ENCODE data around the gene TMEM175.
"Not testable (repeated sequence)": the region's sequence is repeated elsewhere in the genome, so short reads cannot be mapped to it uniquely, and the experiment has no call there.

The TMEM175 gene

DNA sequence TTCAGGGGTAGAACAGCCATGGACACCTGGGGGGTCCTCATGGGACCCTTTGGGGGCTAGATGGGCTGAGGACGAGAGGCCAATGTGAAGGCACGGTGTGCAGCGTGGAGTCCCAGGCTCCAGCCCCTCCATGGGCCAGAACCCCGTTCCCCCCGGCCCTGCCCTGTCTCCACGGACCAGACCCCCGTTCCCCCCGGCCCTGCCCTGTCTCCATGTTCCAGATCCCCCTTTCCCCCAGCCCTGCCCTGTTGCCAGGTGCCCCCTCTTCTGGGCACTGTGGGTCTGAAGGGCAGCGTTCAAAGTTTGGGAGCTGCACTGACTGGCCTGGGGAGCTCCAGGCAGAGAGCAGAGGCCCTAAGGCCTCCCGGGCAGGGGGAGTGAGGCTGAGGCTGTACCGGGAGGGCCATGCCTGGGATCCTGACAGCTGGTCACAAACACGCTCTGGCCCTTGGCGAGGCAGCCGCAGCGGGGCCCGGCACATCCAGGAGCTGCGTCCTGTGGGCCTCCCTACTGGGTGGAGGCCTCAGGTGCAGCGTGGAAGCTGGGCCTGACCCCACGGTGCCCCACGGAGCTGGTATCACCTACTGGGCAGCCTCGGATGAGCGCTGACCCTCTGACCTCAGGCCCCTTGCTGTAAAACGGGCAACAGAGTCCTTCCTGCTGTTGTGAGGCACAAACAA, 32.2 kb downstream of the TMEM175 start:
- no peak for DNase-seq
- in situ Hi-C loops (cut with HindIII; ENCODE audit: low pct_ligation_motif_present, low pct_unique_long_range_greater_than_20kb, low sequenced_read_pairs), result no loop called here

DNA sequence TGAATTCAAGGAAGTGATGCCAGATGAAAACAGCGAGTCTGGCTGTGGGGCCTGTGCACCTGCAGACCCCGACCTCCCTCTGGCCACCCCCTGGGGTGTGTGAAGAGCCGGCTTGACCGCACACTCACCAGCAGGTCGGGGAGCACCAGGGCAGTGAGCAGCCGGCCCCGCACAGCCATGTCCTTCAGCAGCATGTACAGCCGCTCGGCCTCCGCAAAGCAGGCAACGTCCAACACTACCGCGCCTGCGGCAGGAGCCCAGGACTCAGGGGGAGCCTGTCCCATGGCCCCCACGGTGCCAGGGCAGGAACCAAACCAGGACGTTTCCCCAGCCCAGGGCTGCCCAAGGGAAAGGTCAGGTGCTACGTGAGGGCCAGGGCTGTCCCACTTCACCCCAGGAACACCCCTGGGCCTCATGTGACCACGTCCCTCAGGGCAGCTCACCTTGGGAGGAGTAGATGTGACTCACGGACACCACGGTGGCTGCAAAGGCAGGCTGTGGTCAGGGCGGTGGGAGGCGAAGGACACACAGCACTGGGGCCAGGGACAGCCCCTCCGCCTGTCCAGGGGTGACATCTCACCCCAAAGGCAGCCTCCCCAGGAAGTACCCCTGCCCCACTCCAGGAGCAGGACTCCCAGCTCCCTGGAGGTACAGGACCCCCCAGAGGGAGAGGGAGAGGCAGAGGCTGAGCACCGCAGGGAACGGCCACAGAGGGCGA, 32.9 kb downstream of the TMEM175 start:
- in situ Hi-C loops (cut with HindIII; ENCODE audit: low pct_ligation_motif_present, low pct_unique_long_range_greater_than_20kb, low sequenced_read_pairs), result no loop called here
- DNase-seq, result no peak

DNA sequence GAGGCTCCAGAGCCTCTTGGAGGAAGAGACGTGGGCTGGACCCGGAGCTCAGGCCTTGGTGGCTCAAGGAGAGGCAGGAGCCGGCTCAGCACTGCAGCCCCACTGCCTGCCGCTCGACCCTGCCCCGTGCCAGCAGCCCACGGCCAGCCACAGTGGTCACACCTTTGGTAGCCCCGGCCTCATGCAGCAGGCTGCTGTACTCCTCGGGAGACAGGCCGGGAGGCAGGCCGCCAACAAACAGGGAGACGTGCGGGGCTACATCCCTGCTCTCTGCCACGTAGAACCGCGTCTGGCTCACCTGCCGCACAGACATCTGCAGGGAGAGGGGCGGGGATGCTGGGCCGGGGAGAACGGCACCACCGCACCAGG, 33.5 kb downstream of the TMEM175 start:
- DNase-seq, result no peak
- in situ Hi-C loops (cut with HindIII; ENCODE audit: low pct_ligation_motif_present, low pct_unique_long_range_greater_than_20kb, low sequenced_read_pairs), result no loop called here

DNA sequence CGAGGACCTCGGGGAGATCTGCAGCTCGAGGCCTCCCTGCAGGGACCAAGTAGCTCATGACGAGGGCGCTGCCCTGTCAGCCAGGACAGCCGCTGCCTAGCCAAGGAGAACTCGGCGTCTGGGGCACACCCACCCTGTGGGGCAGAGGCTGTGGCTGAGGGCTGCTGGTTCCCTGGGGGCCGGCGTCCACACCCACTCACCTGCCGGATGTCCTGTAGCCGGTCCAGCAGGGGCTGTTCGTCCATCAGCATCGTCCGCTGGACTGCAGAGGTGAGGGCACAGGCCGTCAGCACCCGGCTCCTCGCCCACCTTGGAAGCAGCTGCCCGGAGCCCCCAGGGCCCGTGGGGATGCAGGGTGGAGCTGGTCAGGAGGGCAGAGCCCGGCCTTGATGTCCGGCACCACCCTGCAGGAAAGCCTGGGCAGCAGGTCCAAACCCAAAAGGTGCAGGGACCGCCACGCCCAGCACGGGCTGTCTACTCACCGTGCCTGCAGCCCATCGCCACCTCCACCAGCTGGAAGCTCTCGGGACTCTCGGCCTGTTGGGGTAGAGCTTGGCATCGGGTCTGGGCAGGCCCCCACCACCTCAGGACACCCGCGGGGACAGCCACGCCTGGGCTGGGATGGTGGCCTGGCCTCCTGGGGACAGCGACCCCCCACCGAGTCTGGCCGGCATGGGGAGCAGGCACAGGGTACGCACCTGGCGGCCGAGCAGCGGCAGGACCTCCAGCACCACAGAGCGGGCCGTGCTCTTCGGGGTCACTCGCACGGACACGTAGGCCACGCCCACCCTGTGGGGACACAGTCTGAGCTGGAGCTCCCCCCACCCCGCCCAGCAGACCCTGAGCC, 34.2 kb downstream of the TMEM175 start:
- in situ Hi-C loops (cut with HindIII; ENCODE audit: low pct_ligation_motif_present, low pct_unique_long_range_greater_than_20kb, low sequenced_read_pairs), result no loop called here
- no peak for DNase-seq

DNA sequence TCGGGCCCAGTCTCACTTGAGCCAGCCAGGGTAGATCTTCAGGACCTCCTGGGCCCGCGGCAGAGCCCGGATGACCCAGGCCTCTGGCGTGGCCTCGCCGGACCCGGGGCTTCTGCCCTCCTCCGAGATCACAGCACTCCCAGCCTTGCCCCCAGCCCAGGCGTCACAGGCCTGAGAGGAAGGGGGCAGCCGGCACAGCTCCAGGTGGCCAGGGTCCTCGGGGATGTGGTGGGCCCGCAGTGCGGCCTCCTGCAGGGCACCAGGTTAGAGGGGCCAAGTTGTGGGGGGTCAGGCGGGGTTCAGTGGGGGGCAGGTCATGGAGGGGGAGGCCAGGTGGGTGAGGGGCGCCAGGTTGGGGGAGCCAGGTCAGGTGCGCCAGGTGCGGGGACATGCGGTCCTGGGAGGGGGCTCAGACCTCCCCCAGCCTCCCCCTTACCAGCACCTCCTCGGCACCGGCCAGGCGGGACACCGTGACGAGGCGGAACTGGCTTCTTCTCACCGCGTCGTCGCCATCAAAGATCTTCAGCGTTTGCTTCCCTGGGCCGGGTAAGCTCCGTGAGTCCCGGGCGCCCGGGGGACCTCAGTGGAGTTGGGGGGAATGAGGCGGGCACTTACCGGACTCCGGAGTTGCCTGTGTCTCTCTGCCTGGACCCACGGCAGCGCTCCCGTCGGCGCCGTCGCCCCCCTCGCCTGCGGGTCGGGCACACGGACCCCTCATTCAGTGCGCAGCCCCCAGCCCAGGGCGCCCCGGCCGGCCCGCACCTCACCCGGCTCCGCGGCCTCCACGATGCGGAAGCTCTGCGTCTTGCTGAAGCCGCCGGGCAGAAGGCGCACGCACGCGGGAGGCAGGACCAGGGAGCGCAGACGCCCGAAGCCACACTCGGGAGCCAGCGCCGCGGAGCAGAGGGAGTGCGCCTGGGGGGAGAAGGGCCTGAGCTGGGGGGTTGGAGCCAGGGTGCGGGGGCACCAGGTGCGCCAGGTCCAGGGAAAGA, 35.1 kb downstream of the TMEM175 start:
- DNase-seq, result no peak
- in situ Hi-C loops (cut with HindIII; ENCODE audit: low pct_ligation_motif_present, low pct_unique_long_range_greater_than_20kb, low sequenced_read_pairs), result no loop called here

DNA sequence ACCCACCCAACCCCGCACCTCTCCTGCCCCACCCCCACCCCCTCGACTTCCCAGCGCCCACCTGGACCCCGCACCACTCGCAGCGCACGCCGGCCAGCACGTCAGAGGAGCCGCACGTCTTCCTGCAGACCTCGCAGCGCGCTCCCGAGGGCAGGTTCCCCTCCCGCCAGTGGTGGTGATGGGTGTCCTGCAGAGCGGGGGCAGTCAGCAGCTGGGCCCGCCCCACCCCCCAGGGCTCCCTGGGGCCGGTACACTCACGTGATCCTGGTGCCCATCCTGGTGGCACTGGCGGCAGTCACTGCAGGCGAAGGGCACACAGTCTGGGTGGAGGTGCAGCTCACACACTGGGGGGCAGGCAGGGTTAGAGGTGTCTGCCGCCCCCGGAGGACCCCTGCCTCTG, 36.0 kb downstream of the TMEM175 start:
- DNase-seq, result no peak
- in situ Hi-C loops (cut with HindIII; ENCODE audit: low pct_ligation_motif_present, low pct_unique_long_range_greater_than_20kb, low sequenced_read_pairs), result no loop called here

DNA sequence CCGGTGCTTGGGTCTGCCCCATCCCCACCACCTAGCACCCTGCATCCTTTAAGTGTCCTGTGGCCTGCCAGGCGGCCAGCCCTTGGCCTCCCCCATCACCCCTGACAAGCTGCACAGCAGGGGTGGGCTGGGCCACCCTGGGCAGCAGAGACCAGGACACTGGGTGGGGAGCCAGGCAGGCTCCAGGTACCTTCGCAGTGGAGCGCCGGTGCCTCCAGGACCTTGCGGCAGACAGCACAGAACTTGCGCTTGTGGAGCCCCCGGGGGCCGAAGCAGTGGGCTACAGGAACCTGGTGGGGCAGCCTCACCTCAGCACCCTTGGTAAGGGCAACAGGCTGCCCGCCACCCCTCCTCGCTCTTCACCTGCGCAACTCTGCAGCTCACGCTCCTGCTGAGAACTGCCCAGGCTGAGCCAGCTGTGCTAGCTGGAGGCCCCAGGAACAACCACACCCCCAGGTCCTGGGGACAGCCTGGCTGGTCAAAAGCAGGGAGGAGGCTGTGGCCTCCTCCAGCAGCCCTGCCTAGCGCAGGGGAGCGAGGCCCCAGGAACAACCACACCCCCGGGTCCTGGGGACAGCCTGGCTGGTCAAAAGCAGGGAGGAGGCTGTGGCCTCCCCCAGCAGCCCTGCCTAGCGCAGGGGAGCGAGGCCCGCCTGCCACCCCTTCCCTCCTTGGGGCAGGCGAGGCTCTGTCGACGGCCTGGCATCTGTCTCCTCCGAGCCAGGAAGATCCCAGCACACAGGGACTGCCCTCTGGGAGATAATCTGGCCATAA, 36.5 kb downstream of the TMEM175 start:
- no peak for DNase-seq
- in situ Hi-C loops (cut with HindIII; ENCODE audit: low pct_ligation_motif_present, low pct_unique_long_range_greater_than_20kb, low sequenced_read_pairs), result no loop called here

DNA sequence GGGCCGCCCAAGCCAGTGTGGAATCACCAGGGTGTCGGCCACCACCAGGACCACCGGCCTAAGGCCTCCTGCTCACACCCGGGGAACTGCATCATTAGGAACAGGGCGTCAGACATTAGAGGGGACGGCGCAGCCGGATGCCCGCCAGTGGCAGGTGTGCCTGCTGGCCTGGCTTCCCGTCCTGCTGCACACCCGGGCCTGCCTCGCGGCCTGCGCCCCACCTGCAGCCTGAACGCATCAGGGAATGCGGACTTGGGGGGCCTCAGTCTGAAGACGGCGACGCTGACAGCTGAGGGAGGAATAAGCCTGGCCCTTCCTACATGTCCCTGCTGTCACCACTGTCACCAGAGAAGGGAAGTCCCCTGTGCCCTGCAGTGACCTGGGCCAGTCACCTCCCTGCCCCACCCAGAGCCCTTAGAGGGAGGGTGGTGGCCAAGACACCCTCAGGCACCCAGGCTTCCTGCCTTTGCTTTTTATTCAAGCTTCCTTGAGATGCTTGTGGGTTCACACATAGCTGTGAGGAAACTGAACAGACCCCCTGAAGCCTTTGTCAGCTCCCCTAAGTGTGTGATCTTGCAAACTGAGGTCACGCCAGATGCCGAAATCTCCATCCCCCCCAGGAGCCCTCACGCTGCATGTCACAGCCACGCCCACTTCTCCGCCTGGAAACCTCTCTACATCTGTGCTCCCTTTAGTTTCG, 37.9 kb downstream of the TMEM175 start:
- no peak for DNase-seq
- in situ Hi-C loops (cut with HindIII; ENCODE audit: low pct_ligation_motif_present, low pct_unique_long_range_greater_than_20kb, low sequenced_read_pairs), result no loop called here

DNA sequence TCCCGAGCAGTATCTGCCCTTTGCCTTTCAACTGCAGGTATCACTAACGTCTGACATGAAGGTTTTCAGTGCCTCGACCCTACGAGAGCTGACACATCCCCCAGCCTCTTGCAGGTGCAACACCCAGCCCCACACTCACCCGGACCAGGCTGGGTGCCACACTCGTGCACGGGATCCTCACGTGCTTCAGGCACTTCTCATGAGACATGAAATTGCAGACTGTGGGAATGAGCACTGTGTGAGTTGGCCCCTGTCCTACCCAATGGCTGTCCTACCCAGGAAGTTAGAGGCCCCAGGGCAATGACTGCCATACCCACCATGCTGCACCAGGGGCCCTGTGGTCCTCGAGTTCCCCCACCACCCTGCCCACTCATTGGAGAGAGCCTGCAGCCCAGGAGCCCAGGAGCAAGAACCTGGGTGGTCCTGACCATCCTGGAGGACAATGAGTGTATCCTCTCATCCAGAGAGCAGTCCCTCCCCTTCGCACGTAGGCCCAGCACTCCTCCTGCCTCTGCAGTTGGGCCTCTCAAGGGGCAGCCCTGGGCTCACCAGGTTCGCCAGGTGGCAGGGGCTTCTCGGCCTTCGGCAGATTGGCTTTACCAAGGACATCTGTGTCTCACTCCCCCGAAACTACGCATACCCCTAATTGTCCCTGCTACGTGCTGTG, 38.7 kb downstream of the TMEM175 start:
- DNase-seq, result no peak
- in situ Hi-C loops (cut with HindIII; ENCODE audit: low pct_ligation_motif_present, low pct_unique_long_range_greater_than_20kb, low sequenced_read_pairs), result no loop called here

DNA sequence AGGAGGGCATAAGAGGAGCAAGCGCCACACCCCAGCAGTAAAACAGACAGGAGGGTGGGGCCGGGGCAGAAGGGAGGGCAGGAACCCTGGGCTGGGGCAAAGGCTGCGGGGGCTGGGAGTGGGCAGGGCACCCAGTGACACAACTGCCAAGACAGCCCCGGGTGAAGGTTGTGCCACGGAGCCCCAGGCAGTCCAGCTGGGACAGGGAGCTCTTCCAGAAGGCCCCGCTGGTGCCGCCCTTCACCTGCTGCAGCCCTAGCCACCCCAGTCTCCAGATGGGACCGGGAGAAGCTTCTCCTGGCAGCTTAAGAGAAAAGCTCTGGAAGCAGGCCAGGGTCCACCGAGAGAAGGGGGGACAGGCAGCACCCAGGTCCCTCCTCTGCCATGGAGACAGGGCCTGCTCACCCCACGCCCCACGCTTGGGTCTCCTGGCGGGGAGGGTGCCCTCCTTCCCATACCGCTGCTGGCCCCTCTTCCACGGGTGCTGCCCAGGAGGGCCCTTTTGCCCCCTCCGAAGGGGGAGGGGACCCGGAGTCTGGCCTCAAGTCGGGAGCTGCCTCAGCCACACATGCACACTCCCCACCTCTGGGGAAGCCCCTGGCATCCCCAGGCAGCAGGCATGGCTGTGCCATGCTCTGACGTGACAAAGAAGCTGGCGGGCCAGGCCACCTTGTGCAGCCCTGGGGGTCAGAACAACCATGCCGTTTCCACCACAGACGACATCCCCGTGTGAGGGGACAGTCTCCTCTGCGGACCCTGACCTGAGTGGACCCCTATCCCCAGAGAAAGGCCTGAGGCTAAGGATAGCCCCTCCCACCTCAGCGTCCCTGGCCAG, 39.6 kb downstream of the TMEM175 start:
- in situ Hi-C loops (cut with HindIII; ENCODE audit: low pct_ligation_motif_present, low pct_unique_long_range_greater_than_20kb, low sequenced_read_pairs), result no loop called here
- no peak for DNase-seq

DNA sequence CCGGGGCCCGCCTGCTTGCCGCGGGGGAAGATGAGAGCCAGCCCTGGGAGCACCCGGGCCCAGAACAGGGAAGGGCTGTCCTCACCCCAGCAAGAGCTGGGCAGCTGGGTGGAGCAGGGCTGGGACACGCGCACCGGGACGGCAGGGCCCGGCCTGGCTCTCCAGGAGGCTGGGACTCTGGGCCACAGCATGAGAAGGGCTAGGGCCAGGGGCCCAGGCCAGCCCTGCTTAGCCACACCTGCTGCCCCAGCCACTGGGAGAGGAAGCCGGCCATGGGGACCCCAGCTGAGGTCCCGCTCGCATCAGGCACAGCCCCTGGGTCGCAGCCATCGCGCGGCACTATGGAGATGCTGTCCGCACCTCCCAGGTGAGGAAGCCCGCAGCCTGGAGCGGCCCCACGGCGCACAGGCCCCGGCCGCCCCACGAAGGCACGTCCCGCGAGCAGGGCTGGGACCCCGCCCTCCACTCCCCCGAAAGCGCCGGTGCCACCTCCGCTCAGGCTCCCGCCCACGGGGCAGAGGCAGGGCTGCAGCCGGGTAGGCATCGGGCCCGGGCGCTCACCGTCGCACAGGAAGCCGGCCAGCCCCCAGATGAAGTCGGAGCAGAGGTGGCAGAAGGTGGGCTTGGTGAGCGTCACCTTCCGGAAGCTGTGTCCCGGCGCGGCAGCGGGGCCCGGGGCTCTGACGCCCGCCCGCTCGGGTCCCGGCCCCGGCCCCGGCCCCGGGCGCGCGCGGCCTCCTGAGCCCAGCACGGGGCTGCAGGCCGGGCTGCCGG, 40.6 kb downstream of the TMEM175 start:
- peak; percentile 25 for DNase-seq

DNA sequence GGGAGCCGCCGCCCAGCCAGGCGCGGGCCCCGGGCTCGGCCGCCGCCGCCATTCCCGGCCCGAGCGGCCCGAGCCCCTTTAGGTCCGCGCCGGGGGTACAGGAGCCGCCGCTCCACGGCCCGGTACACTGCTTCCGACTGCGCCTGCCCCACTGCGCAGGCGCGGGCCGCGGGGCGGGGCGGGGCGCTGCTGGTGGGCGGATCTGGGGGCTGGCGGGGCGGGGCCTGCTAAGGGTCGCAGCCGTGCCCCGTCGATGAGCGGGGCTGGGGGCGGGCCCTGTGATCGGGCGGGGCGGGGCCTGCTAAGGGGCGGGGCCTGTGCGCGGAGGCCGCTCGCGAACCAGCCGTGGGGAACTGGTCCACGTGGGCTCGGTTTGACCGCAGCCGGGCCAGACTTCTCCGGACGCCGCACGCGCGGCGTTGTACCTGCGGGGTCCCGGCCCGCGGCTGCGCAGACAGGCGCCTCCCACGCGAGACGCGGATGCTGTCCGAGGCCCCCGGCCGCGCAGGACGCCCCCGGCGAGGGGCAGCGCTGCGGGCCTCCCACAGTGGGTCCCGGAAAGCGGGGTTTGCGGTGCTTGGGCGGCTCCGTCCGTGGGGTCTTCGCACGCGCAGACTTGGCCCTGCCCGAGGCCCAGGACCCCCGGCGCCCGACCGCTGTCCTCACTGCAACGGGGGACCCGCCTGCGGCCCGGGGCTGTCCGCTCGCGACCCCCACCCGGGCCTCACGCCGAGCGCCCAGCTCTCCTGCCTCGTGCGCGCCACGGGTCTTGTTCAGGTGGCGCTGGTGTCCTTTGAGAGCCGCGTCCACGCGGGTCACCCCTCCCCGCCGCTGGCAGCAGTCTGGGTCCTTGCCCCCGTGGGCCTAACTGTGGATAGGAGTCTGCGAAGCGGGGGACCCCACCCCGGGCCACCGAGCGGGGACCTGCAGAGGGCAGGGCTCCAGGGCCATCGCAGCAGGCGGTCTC, 41.5 kb downstream of the TMEM175 start, which contains the start of gene DGKQ:
Gene DGKQ, minus strand, starts transcription at position 139 of the 967 bp plus-strand sequence. Its CDS starts 87 bp downstream, at position 52.
- in situ Hi-C loops (cut with HindIII; ENCODE audit: low pct_ligation_motif_present, low pct_unique_long_range_greater_than_20kb, low sequenced_read_pairs), result no loop called here
- peak; percentile 64 for DNase-seq

More for the DNA sequence above, 40.6 kb downstream of the TMEM175 start:
- in situ Hi-C loops (cut with HindIII; ENCODE audit: low pct_ligation_motif_present, low pct_unique_long_range_greater_than_20kb, low sequenced_read_pairs), result no loop called here

DNA sequence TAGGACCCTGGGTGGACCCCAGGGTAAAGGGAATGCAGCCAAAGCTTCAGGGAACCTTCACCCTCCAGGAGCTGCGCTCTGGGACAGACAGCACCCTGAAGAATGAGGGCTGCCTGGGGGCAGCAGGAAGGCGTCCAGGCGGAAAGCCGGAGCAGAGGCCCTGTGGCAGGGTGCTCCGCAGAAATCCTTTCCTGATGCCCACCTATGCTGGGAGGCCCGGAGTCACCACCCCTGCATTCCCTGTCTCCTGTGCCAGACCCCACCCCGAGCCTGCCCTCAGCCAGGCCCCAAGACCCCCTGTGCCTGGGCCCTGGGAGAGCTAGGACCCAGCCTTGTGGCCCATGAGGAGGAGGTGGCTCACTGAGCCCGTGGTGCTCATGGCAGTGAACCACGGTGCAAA, 42.4 kb downstream of the TMEM175 start:
- no peak for DNase-seq
- in situ Hi-C loops (cut with HindIII; ENCODE audit: low pct_ligation_motif_present, low pct_unique_long_range_greater_than_20kb, low sequenced_read_pairs), result no loop called here

DNA sequence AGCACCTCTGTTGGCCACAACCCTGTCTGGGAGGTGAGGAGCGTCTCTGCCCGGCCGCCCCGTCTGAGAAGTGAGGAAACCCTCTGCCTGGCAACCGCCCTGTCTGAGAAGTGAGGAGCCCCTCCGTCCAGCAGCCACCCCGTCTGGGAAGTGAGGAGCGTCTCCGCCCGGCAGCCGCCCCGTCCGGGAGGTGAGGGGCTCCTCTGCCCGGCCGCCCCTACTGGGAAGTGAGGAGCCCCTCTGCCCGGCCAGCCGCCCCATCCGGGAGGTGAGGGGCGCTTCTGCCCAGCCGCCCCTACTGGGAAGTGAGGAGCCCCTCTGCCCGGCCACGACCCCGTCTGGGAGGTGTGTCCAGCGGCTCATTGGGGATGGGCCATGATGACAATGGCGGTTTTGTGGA, 43.8 kb downstream of the TMEM175 start:
- DNase-seq; in situ Hi-C loops (cut with HindIII; ENCODE audit: low pct_ligation_motif_present, low pct_unique_long_range_greater_than_20kb, low sequenced_read_pairs): not testable (repeated sequence)

Data from ACHN (cell line).